Caco-2 (cell line): ENCODE measurements around the gene SPTB. TPM values are rescaled to one million over a fixed set of nuclear protein-coding genes. Genes with fewer than 3 reads are reported as not detected.

Experiments used
- BruUV-seq: library from RNA; stranded (reverse); fragments of 400-500 nt; replicated peaks from 2 replicates; lab custom pipeline; 2021; lab: Mats Ljungman, UMichigan
- CTCF ChIA-PET: fragments of 300-600 bp; sonication (Branson Sonifier 250); formaldehyde crosslinking; loops from one replicate; lab custom pipeline; 2022; ENCODE audit warnings: antibody characterized with exemption; lab: Charles Lee
- POLR2A ChIA-PET: fragments of 300-600 bp; sonication (Branson Sonifier 250); formaldehyde crosslinking; loops from one replicate; lab custom pipeline; 2022; ENCODE audit warnings: antibody characterized with exemption; lab: Charles Lee
- DNase-seq, 2 experiments: peaks; one replicate each; pipeline versions ENCODE4 v3.0.0 to v3.0.0-alpha.2; 2020 to 2022
- H3K27me3 ChIP-seq: replicated peaks from 2 replicates; pipeline ENCODE4 v1.6.0; 2011; ENCODE audit warnings: low read length; ENCODE audit not compliant: control insufficient read depth, insufficient read depth
- H3K36me3 ChIP-seq: 2 replicates; pipeline ENCODE4 v1.5.1; 2011; ENCODE audit warnings: low read length; ENCODE audit not compliant: control insufficient read depth, insufficient read depth
- H3K4me1 ChIP-seq: fragments of 250-450 bp; sonication (Bioruptor Pico); 2 replicates; pipeline ENCODE4 v1.5.1; 2020; ENCODE audit warnings: mild to moderate bottlenecking
- H3K4me3 ChIP-seq: 2 replicates; pipeline ENCODE4 v1.5.1; 2011; ENCODE audit warnings: low read depth, mild to moderate bottlenecking, control low read depth, low read length
- H3K9me3 ChIP-seq: fragments of 250-450 bp; sonication (Bioruptor Pico); 2 replicates; pipeline ENCODE4 v1.5.1; 2020; ENCODE audit warnings: mild to moderate bottlenecking, moderate library complexity
- H3K27ac Mint-ChIP-seq: one replicate; pipeline ENCODE4 v1.8.0; 2022; ENCODE audit warnings: mixed read lengths; ENCODE audit not compliant: unreplicated experiment
- H3K27me3 Mint-ChIP-seq: one replicate; pipeline ENCODE4 v1.8.0; 2022; ENCODE audit warnings: mixed read lengths; ENCODE audit not compliant: insufficient read depth, unreplicated experiment
- H3K36me3 Mint-ChIP-seq: one replicate; pipeline ENCODE4 v1.8.0; 2022; ENCODE audit warnings: mild to moderate bottlenecking, mixed read lengths; ENCODE audit not compliant: insufficient read depth, unreplicated experiment
- H3K4me1 Mint-ChIP-seq: one replicate; pipeline ENCODE4 v1.8.0; 2022; ENCODE audit warnings: low read depth, mixed read lengths; ENCODE audit not compliant: unreplicated experiment
- H3K4me3 Mint-ChIP-seq: one replicate; pipeline ENCODE4 v1.8.0; 2022; ENCODE audit warnings: mild to moderate bottlenecking, moderate library complexity, mixed read lengths; ENCODE audit not compliant: unreplicated experiment
- H3K9me3 Mint-ChIP-seq: one replicate; pipeline ENCODE4 v1.8.0; 2022; ENCODE audit warnings: mixed read lengths; ENCODE audit not compliant: unreplicated experiment
- intact Hi-C: fragments of 100-400 bp; cut with micrococcal nuclease; formaldehyde crosslinking; loops from one replicate; pipeline ENCODE4 v1.10.0; 2022; ENCODE audit not compliant: unreplicated experiment
- total RNA-seq: library from RNA; stranded (reverse); gene quantifications from 2 replicates; pipeline ENCODE4 v1.2.3, GENCODE V29; 2022
- TF ChIP-seq, protein P1 (sequence below), 2 experiments: fragments of 200-600 bp in 1 of 2; IDR thresholded peaks; 1 replicate in 1 of 2; 2 replicates in 1 of 2; pipeline versions ENCODE4 v1.5.1 to v1.8.0; 2011 to 2022; ENCODE audit warnings: antibody characterized with exemption in 1 of 2, control low read depth in 1 of 2, inconsistent platforms in 1 of 2, low read depth in 1 of 2, low read length in 1 of 2, mild to moderate bottlenecking in 1 of 2, moderate library complexity in 1 of 2; ENCODE audit not compliant: insufficient read depth in 1 of 2, severe bottlenecking in 1 of 2, unreplicated experiment in 1 of 2

The SPTB gene
- total RNA-seq, 1 experiment from 2014 or later, result 1.7 TPM

DNA sequence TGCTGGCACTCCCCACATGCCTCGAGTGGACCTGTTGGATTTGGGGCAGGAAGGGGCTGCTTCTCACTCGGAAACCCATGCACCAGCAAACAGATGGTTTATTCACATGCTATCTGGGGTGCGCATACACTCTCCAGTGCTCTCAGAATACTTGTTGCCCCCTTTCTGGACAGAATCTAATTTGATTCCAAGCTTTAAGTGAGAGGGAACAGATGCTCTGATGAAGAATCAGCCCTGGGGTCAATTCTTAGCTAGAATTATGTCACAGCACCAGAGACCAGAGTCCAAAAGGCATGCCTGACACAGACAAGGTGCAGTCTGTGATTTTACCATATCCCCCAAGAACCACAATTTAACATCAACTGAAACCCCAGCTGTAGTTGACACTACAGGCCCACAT is 83.8 kb downstream of the SPTB start:
- no peak overlapping the region for H3K4me3 ChIP-seq
- H3K27me3 ChIP-seq, result no peaks in the 10 kb centered on the region
- Mint-ChIP-seq H3K9me3 (no peaks in the 10 kb centered on the region), H3K4me3 (no peak overlapping the region), H3K36me3 (no peaks in the 10 kb centered on the region), H3K27me3 (no peaks in the 10 kb centered on the region), H3K4me1 (no peaks in the 10 kb centered on the region), H3K27ac (no peak overlapping the region)
- BruUV-seq, result no TSS peak
- no peaks in the 10 kb centered on the region for H3K9me3 ChIP-seq
- H3K4me1 ChIP-seq, result no peaks in the 10 kb centered on the region
- POLR2A ChIA-PET, result no interaction called here
- intact Hi-C loops, result no loop called here
- TF ChIP-seq, protein P1, sequence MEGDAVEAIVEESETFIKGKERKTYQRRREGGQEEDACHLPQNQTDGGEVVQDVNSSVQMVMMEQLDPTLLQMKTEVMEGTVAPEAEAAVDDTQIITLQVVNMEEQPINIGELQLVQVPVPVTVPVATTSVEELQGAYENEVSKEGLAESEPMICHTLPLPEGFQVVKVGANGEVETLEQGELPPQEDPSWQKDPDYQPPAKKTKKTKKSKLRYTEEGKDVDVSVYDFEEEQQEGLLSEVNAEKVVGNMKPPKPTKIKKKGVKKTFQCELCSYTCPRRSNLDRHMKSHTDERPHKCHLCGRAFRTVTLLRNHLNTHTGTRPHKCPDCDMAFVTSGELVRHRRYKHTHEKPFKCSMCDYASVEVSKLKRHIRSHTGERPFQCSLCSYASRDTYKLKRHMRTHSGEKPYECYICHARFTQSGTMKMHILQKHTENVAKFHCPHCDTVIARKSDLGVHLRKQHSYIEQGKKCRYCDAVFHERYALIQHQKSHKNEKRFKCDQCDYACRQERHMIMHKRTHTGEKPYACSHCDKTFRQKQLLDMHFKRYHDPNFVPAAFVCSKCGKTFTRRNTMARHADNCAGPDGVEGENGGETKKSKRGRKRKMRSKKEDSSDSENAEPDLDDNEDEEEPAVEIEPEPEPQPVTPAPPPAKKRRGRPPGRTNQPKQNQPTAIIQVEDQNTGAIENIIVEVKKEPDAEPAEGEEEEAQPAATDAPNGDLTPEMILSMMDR (IDR thresholded peaks at IDR 0.05; ENCODE audit: insufficient read depth in 1 of 2, low read depth in 1 of 2, low read length in 1 of 2, severe bottlenecking in 1 of 2, unreplicated experiment in 1 of 2), result no peak
- H3K36me3 ChIP-seq, result no peaks in the 10 kb centered on the region
- CTCF ChIA-PET, result interaction anchor here (0.6 to 1.8 kb wide), 2 partner anchors 27 to 94 kb away, joined by 3 to 7 read pairs; no protein-coding TSS in a partner anchor
- DNase-seq, result no peak

DNA sequence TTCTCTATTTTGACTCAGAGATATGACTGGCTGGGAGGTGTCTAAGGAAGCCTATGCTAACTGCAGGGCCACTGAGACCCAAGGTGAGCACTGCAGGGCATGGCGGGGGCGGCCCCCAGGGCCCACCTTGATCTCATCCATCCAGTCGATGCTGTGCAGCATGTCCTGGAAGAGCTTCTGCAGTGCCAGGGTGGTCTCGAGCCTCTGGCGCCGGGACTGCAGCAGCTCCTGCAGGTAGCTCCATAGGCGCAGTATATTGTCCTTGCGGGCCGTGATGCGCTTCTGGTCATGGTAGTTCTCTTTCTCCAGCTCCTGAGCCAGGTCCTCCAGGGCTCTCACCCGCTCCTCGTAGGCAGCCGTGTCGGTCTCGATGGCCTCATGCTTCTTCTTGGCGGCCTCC is 84.5 kb downstream of the SPTB start:
- Mint-ChIP-seq H3K27me3 (no peaks in the 10 kb centered on the region), H3K36me3 (no peaks in the 10 kb centered on the region), H3K9me3 (no peaks in the 10 kb centered on the region), H3K4me3 (no peak overlapping the region), H3K27ac (no peak overlapping the region), H3K4me1 (no peaks in the 10 kb centered on the region)
- DNase-seq, result no peak
- ChIA-PET POLR2A (no interaction called here), CTCF (interaction anchor here (1.8 kb wide), 1 partner anchor 28 kb away, joined by 7 read pairs; no protein-coding TSS in a partner anchor)
- Histone ChIP-seq H3K4me3 (no peak overlapping the region), H3K4me1 (no peaks in the 10 kb centered on the region), H3K27me3 (no peaks in the 10 kb centered on the region), H3K9me3 (no peaks in the 10 kb centered on the region), H3K36me3 (no peaks in the 10 kb centered on the region)
- intact Hi-C loops, result no loop called here
- BruUV-seq, result no TSS peak
- TF ChIP-seq, protein P1 (IDR thresholded peaks at IDR 0.05; ENCODE audit: insufficient read depth in 1 of 2, low read depth in 1 of 2, low read length in 1 of 2, severe bottlenecking in 1 of 2, unreplicated experiment in 1 of 2), result no peak

DNA sequence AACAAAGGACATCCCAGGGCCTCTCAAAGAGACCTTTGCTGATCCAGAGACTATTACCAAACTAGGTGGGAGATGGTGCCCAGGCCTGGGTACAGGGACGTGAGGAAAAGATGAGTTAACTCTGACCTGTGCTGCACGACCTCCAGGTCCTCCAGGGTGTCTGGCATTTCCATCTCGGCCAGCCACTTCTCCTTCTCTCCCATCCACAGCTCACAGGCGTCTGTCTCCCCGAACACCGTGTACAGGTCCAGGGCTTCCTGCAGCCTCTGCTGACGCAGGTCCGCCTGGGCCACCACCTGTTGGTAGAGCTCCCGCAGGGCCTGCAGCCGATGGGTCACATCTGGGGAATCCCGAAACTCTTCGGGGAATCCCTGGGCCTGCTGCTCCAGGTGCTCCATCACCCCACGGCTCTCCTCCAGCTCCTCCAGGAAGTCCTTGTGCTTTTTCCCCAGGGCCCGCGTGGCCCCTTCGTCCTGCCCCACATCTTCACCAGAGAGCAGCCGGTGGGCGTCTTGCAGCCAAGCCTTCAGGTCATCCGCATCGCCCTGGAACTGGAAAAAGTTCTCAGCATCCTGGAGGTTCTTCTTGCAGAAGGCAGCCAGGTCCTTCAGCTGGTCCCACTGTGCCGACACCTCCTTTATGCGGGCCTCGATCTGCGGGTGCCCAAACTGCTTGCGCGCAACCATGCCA is 86.7 kb downstream of the SPTB start:
- H3K27me3 Mint-ChIP-seq, result no peaks in the 10 kb centered on the region
- no peak overlapping the region for H3K4me3 Mint-ChIP-seq
- POLR2A ChIA-PET, result no interaction called here
- no peak for DNase-seq
- no peaks in the 10 kb centered on the region for H3K9me3 Mint-ChIP-seq
- Histone ChIP-seq H3K27me3 (no peaks in the 10 kb centered on the region), H3K4me3 (no peak overlapping the region), H3K36me3 (no peaks in the 10 kb centered on the region), H3K4me1 (no peaks in the 10 kb centered on the region), H3K9me3 (no peaks in the 10 kb centered on the region)
- TF ChIP-seq, protein P1 (IDR thresholded peaks at IDR 0.05; ENCODE audit: insufficient read depth in 1 of 2, low read depth in 1 of 2, low read length in 1 of 2, severe bottlenecking in 1 of 2, unreplicated experiment in 1 of 2), result no peak
- no peaks in the 10 kb centered on the region for H3K4me1 Mint-ChIP-seq
- no TSS peak for BruUV-seq
- H3K27ac Mint-ChIP-seq, result no peak overlapping the region
- intact Hi-C loops, result no loop called here
- CTCF ChIA-PET, result interaction anchor here (0.7 to 1.0 kb wide), 3 partner anchors 8 to 99 kb away, joined by 3 to 14 read pairs (median 4); no protein-coding TSS in a partner anchor
- no peaks in the 10 kb centered on the region for H3K36me3 Mint-ChIP-seq
